GM12865 (cell line): ENCODE data around the gene MAN1B1.
"Not testable (repeated sequence)": the region's sequence is repeated elsewhere in the genome, so short reads cannot be mapped to it uniquely, and the experiment has no call there.

Source experiments
- DNase-seq: peaks from one replicate; pipeline ENCODE4 v3.0.0; 2010; ENCODE audit warnings: low read depth
- H3K4me3 ChIP-seq: 2 replicates; pipeline ENCODE4 v1.5.1; 2011; ENCODE audit warnings: mild to moderate bottlenecking, low read depth, low read length, control low read depth
- TF ChIP-seq, protein P1 (sequence below): IDR thresholded peaks from 2 replicates; pipeline ENCODE4 v1.5.1; 2011; ENCODE audit warnings: low read length, control low read depth, low read depth, inconsistent platforms; ENCODE audit not compliant: insufficient read depth; ENCODE audit errors: missing control alignments

Gene MAN1B1

DNA sequence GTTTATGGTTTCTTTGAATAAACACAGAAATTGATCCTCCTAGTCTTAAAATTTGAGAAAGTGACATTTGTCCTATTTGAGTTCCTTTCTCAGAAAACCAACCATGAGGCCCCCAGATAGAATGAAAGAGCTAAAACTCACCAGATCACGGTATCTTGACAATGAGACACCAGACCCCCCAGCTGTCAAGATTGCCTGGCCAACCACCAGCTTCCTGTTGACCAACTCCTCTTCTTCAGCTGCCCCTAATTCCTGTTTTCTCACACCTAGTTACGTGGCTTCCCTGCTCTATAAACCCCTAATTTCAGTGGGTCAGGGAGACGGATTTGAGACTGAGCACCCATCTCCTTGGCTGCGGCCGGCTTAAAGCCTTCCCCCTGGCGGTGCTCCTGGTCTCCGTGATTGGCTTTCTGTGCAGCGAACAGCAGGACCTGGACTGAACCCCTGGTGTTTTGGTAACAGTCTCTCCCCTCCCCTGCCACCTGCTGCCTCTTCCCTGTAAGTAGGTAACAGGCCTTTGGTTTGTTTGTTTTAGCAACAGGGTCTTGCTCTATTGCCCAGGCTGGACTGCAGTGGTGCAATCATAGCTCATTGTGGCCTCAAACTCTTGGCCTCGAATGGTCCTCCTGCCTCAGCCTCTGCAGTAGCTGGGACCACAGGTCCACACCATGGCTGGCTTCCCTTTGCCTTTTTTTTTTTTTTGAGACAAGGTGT lies 28.1 kb upstream of the MAN1B1 start:
- no peak for DNase-seq
- TF ChIP-seq, protein P1, sequence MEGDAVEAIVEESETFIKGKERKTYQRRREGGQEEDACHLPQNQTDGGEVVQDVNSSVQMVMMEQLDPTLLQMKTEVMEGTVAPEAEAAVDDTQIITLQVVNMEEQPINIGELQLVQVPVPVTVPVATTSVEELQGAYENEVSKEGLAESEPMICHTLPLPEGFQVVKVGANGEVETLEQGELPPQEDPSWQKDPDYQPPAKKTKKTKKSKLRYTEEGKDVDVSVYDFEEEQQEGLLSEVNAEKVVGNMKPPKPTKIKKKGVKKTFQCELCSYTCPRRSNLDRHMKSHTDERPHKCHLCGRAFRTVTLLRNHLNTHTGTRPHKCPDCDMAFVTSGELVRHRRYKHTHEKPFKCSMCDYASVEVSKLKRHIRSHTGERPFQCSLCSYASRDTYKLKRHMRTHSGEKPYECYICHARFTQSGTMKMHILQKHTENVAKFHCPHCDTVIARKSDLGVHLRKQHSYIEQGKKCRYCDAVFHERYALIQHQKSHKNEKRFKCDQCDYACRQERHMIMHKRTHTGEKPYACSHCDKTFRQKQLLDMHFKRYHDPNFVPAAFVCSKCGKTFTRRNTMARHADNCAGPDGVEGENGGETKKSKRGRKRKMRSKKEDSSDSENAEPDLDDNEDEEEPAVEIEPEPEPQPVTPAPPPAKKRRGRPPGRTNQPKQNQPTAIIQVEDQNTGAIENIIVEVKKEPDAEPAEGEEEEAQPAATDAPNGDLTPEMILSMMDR = no peak

DNA sequence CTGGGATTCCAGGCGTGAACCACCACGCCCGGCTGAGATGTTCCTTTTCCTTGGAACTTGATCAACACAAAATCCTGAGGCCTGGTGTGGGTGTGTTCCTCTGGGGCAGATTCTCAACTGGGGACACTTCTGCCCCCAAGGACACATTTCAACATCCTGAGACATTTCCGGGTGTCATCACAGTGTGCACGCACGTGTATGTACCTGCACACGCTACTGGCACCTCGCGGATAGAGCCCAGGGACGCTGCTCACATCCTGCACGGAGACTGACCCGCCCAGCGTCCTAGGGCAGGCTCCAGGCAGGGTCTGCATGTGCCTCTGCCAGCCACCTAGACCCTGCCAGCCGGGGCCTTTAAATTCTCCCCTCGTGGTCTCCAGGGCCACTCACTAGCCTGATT lies 24.4 kb upstream of the MAN1B1 start:
- TF ChIP-seq, protein P1 = no peak
- DNase-seq = no peak
- no peak overlapping the region for H3K4me3 ChIP-seq

More for the DNA sequence above, 28.1 kb upstream of the MAN1B1 start:
- no peak overlapping the region for H3K4me3 ChIP-seq

DNA sequence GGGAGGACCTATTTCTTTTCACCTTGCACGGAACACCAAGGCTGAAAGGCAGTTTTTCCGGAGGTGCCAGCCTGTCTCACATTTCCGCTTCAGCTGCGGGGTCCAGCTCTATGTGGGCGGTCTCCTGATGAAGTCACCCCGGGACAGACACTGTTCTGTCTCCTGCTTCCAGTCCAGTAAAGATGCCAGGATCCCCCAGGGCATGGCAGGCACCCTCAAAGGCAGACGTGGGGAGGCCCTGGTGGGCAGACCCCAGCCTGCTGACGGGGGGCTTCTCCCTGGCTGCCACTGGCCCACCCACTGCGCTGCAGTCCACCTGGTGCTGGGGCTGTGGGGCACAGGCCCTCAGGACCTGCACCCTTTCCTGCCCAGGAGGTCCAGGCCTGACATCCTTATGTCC lies 24.0 kb upstream of the MAN1B1 start:
- DNase-seq, H3K4me3 ChIP-seq: not testable (repeated sequence)

DNA sequence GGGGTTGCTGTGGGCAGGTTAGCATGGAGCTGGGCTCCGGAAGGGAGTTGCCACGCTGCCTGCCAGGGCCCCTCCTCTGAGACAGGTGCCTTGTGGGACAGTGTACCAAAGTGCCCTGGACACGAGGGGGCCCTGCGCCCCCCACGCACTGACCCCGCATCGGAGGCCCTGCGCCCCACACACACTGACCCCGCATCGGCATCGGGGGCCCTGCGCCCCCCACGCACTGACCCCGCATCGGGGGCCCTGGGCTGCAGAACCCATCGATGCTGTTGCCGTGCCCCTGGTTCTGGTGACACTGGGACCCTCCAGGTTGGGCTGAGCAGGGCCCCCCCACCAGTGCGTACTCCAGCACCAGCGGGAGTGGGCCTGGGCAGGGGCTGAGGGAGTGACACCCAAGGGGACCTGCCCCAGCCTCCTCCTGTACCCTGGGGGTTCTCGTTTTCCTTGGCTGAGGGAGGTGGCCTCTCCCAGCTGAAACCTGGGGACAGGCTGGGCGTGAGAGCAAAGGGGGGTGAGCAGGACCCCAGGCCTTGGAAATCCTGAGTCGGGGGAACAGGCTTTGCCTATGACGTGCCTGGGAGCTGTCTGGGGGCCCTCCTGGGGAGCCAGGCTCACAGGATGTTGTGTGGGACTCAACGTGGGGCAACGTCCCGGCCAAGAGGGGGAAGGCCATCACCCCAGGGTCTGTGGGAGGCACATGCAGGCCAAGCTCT lies 23.3 kb upstream of the MAN1B1 start:
- H3K4me3 ChIP-seq = no peak overlapping the region
- no peak for DNase-seq
- TF ChIP-seq, protein P1 = no peak

DNA sequence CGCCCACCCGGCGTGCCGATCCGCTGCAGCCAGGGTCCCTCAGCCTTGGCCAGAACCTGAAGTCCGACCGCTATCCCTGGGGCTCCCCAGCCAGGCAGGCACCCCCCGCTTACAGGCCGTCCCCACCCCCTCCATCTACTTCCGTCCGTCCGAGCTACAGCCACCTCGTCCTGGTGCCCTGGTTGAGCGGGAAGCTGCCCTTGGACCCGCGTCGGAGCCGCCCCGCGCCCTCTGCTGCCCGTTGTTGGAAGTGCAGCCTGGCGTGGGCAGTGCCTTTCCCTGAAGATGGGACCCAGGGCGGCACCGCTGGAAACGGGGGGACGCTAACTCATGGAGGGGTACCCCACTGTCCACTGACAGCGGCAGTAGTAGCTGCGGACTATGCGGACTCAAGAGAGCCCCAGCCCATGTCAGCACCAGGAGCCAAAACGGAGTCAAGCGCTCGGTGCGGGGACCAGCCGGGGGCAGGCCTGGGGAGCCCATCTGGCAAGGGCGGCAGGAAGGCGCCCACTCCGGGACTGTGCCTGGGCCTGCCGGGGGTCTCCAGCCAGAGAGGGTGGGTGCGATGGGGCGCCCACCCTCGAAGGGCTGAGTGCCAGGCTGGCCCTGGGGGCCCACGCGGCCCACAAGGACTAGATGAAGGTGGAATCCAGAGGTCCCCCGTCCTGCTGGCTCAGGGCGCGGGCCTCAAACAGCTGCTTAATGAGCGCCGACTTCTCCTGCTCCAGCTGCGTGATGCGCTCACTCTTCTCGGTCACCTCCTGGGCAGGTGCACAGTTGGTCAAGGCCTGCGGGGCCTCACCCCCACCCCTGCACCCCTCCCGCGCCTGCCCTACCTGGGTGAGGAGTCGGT lies 22.5 kb upstream of the MAN1B1 start:
- TF ChIP-seq, protein P1 = peak; percentile 95
- no peak overlapping the region for H3K4me3 ChIP-seq
- peak; percentile 64 for DNase-seq

DNA sequence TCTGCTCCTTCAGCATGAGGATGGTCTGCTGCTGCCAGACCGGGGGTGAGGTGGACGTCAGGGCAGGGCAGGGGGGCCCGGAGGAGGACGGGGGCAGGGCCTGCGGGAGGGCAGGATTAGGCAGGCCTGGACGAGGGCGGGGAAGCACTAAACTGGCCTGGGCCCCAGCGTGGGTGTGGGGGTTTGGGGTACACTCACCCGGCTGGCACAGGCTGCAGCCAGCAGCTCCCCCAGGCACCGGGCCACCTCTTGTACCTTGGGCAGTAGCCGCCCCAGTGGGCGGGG lies 22.0 kb upstream of the MAN1B1 start:
- TF ChIP-seq, protein P1 = no peak
- DNase-seq = no peak
- no peak overlapping the region for H3K4me3 ChIP-seq

DNA sequence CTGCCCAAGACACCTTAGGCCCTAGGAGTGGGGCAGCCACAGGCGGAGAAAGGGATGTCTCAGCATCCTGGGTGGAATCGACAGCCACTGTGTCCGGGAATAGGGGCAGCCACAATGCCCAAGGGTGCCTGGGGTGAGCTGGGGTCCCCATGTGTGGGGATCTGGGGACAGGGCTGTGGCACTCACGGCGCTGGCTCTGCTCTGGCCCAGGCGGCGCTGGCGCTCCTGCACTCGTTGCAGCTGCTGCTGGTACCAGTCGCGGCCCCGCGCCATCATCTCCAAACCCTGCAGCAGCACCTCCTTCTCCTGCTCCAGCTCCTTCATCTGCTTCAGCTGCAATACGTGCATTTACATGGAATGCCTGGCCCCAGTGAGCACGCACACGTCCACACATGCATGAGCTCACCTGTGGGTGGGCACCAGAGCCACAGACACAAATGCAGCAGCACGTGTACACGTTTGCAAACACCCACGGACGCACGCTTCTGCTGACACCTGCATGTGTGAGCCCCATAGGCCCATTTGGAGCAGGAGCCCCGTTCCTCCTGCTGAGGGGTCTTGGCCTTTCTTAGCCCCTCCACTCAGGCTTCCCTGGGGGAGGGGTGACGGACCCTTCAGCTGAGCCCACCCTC lies 21.3 kb upstream of the MAN1B1 start:
- TF ChIP-seq, protein P1 = no peak
- no peak for DNase-seq
- no peak overlapping the region for H3K4me3 ChIP-seq
